ENCODE data around the gene ABCG2. TPM values are rescaled to one million over a fixed set of nuclear protein-coding genes. Genes with fewer than 3 reads are reported as not detected.
A peak's percentile ranks its signal among the peaks of the same experiment; 100 is the strongest.

ABCG2 gene
- polyA plus RNA-seq, 2 of the 4 experiments (the other 2 are of a cell fraction), result 27.9 to 55.3 TPM

DNA sequence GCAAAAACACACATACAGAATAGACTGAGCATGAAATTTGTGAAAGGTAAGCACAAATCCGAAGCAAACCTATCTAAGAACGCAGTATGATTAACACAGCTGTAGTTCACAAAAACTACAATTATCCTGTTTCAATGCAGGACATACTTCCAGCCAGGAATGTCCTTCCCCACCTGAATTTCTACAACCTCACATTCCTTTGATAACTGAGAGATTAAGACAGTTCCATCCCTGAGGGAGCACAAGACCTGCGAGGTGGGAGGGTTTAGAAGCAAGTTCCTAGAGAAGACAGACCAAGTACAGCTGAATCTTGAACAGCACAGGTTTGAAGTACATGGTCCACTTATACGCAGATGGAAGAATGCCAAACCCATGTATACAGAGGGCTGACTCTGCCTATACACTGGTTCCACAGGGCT, 10.6 kb downstream of the ABCG2 start:
- ATAC-seq, result peak; percentile 40 to 69; a peak in 3 of 6 replicates
- peak overlapping the region; percentile 65 for H3K4me2 ChIP-seq
- POLR2A ChIA-PET, result no interaction called here
- 5% methylated on average over 4 of the region's 4 CpGs for WGBS (ENCODE audit: missing lambda C conversion rate)
- H3K9me3 ChIP-seq, result no peaks in the 10 kb centered on the region
- DNase-seq (ENCODE audit: low read depth in 1 of 2, low spot score in 1 of 2), result peak in 1 of 2 experiments; percentile 30
- H3K4me3 ChIP-seq, result no peak overlapping the region
- peak overlapping the region; percentile 50 to 80 for H3K27ac ChIP-seq
- CTCF ChIA-PET, result no interaction called here
- TF ChIP-seq, protein P1, sequence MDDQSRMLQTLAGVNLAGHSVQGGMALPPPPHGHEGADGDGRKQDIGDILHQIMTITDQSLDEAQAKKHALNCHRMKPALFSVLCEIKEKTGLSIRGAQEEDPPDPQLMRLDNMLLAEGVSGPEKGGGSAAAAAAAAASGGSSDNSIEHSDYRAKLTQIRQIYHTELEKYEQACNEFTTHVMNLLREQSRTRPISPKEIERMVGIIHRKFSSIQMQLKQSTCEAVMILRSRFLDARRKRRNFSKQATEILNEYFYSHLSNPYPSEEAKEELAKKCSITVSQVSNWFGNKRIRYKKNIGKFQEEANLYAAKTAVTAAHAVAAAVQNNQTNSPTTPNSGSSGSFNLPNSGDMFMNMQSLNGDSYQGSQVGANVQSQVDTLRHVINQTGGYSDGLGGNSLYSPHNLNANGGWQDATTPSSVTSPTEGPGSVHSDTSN (IDR thresholded peaks at IDR 0.05), result no peak
- peak; percentile 67 for TF ChIP-seq MAFK (IDR thresholded peaks at IDR 0.05; ENCODE audit: partially characterized antibody)
- H3K4me1 ChIP-seq, result peaks cover 50% of the 10 kb centered on the region
- FAIRE-seq, result no peak

DNA sequence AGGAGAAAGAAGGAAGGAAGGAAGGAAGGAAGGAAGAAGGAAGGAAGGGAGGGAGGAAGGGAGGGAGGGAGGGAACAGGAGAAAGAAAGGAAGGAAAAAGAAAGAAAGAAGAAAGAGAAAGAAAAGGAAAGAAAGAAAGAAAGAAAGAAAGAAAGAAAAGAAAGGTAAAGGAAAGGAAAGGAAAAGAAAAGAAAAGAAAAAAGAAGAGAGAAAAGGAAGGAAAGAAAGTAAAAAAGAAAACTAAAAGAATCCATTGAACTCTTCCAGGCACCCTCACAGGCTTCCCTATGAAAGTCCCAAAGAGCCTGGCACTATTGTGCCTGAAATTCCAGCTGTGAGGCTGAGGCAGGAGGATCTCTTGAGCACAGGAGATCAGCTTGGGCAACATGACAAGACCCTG, 11.5 kb downstream of the ABCG2 start:
- POLR2A ChIA-PET, result no interaction called here
- peaks cover 59% of the 10 kb centered on the region for H3K4me1 ChIP-seq
- H3K4me3 ChIP-seq, result no peak overlapping the region
- H3K27ac ChIP-seq, result peak overlapping the region; percentile 50 to 80
- CTCF ChIA-PET, result no interaction called here
- ATAC-seq, result no peak
- H3K9me3 ChIP-seq, result no peaks in the 10 kb centered on the region
- TF ChIP-seq, protein P2, sequence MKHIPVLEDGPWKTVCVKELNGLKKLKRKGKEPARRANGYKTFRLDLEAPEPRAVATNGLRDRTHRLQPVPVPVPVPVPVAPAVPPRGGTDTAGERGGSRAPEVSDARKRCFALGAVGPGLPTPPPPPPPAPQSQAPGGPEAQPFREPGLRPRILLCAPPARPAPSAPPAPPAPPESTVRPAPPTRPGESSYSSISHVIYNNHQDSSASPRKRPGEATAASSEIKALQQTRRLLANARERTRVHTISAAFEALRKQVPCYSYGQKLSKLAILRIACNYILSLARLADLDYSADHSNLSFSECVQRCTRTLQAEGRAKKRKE (CRISPR knock-in tag; IDR thresholded peaks at IDR 0.05; ENCODE audit: low read depth), result no peak
- TF ChIP-seq KDM1A (IDR thresholded peaks at IDR 0.05; ENCODE audit: low read depth) (no peak), ZNF302 (CRISPR knock-in tag; IDR thresholded peaks at IDR 0.05) (no peak), MYC (IDR thresholded peaks at IDR 0.05; ENCODE audit: borderline replicate concordance, low read length) (no peak), KDM5A (IDR thresholded peaks at IDR 0.05) (no peak)
- TF ChIP-seq, protein P3, sequence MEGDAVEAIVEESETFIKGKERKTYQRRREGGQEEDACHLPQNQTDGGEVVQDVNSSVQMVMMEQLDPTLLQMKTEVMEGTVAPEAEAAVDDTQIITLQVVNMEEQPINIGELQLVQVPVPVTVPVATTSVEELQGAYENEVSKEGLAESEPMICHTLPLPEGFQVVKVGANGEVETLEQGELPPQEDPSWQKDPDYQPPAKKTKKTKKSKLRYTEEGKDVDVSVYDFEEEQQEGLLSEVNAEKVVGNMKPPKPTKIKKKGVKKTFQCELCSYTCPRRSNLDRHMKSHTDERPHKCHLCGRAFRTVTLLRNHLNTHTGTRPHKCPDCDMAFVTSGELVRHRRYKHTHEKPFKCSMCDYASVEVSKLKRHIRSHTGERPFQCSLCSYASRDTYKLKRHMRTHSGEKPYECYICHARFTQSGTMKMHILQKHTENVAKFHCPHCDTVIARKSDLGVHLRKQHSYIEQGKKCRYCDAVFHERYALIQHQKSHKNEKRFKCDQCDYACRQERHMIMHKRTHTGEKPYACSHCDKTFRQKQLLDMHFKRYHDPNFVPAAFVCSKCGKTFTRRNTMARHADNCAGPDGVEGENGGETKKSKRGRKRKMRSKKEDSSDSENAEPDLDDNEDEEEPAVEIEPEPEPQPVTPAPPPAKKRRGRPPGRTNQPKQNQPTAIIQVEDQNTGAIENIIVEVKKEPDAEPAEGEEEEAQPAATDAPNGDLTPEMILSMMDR (IDR thresholded peaks at IDR 0.05), result no peak
- TF ChIP-seq, protein P4, sequence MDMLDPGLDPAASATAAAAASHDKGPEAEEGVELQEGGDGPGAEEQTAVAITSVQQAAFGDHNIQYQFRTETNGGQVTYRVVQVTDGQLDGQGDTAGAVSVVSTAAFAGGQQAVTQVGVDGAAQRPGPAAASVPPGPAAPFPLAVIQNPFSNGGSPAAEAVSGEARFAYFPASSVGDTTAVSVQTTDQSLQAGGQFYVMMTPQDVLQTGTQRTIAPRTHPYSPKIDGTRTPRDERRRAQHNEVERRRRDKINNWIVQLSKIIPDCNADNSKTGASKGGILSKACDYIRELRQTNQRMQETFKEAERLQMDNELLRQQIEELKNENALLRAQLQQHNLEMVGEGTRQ (IDR thresholded peaks at IDR 0.05), result no peak
- TF ChIP-seq, protein P5, sequence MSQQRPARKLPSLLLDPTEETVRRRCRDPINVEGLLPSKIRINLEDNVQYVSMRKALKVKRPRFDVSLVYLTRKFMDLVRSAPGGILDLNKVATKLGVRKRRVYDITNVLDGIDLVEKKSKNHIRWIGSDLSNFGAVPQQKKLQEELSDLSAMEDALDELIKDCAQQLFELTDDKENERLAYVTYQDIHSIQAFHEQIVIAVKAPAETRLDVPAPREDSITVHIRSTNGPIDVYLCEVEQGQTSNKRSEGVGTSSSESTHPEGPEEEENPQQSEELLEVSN (IDR thresholded peaks at IDR 0.05; ENCODE audit: borderline replicate concordance, low read depth), result no peak
- FAIRE-seq, result no peak
- H3K4me2 ChIP-seq, result peak overlapping the region; percentile 65
- no peak for DNase-seq (ENCODE audit: low read depth in 1 of 2, low spot score in 1 of 2)

DNA sequence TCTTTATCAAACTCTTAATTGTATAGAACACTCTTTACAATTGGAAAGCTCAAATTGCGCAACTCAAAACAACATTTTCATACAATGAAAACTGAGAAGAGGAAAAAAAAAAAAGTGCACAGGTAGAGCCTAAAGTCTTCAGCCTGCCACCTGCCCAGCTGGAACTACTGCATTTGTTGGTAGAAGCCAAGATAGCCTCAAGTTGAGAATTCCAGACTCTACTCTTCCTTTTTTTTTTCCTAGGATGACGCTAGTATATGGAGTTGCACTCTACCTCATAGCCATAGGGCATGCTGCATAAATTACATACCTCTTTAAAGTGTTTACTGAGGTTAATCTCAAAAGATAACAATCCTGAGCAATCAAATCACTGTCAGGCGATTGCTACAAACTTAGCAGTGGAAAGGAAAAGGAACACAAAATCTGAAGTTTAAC, 13.6 kb downstream of the ABCG2 start:
- H3K4me2 ChIP-seq, result peak overlapping the region; percentile 76
- 24% methylated on average over 3 of the region's 3 CpGs for WGBS (ENCODE audit: missing lambda C conversion rate)
- CTCF ChIA-PET, result no interaction called here
- H3K9me3 ChIP-seq, result no peaks in the 10 kb centered on the region
- POLR2A ChIA-PET, result no interaction called here
- peak overlapping the region; percentile 49 to 81; a peak in 5 of 6 replicates for H3K27ac ChIP-seq
- peak in 1 of 2 experiments; percentile 42 for DNase-seq (ENCODE audit: low read depth in 1 of 2, low spot score in 1 of 2)
- FAIRE-seq, result no peak
- H3K4me1 ChIP-seq, result peaks cover 69% of the 10 kb centered on the region
- ATAC-seq, result peak in 1 of 2 experiments; percentile 53; a peak in 3 of 6 replicates
- H3K4me3 ChIP-seq, result no peak overlapping the region
- TF ChIP-seq JUN (IDR thresholded peaks at IDR 0.05), result no peak
- peak in 1 of 2 experiments; percentile 65; a peak in 2 of 4 replicates for TF ChIP-seq CEBPB (IDR thresholded peaks at IDR 0.05)
- TF ChIP-seq KDM5A (IDR thresholded peaks at IDR 0.05), result no peak
- no peak for TF ChIP-seq ZFP36 (IDR thresholded peaks at IDR 0.05; ENCODE audit: borderline replicate concordance, partially characterized antibody)
- no peak for TF ChIP-seq CBX2 (IDR thresholded peaks at IDR 0.05; ENCODE audit: borderline replicate concordance, low read depth)
- TF ChIP-seq POLR2A (IDR thresholded peaks at IDR 0.05; ENCODE audit: low read length), result no peak
- TF ChIP-seq HOXA7 (CRISPR knock-in tag; IDR thresholded peaks at IDR 0.05), result no peak
- TF ChIP-seq ZSCAN20 (CRISPR knock-in tag; IDR thresholded peaks at IDR 0.05), result no peak
- TF ChIP-seq, protein P5 (IDR thresholded peaks at IDR 0.05; ENCODE audit: borderline replicate concordance, low read depth), result no peak
- TF ChIP-seq, protein P3 (IDR thresholded peaks at IDR 0.05), result no peak
- no peak for TF ChIP-seq POLR2AphosphoS2 (conservative IDR thresholded peaks at IDR 0.05; ENCODE audit: low read length)
- TF ChIP-seq, protein P6, sequence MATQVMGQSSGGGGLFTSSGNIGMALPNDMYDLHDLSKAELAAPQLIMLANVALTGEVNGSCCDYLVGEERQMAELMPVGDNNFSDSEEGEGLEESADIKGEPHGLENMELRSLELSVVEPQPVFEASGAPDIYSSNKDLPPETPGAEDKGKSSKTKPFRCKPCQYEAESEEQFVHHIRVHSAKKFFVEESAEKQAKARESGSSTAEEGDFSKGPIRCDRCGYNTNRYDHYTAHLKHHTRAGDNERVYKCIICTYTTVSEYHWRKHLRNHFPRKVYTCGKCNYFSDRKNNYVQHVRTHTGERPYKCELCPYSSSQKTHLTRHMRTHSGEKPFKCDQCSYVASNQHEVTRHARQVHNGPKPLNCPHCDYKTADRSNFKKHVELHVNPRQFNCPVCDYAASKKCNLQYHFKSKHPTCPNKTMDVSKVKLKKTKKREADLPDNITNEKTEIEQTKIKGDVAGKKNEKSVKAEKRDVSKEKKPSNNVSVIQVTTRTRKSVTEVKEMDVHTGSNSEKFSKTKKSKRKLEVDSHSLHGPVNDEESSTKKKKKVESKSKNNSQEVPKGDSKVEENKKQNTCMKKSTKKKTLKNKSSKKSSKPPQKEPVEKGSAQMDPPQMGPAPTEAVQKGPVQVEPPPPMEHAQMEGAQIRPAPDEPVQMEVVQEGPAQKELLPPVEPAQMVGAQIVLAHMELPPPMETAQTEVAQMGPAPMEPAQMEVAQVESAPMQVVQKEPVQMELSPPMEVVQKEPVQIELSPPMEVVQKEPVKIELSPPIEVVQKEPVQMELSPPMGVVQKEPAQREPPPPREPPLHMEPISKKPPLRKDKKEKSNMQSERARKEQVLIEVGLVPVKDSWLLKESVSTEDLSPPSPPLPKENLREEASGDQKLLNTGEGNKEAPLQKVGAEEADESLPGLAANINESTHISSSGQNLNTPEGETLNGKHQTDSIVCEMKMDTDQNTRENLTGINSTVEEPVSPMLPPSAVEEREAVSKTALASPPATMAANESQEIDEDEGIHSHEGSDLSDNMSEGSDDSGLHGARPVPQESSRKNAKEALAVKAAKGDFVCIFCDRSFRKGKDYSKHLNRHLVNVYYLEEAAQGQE (IDR thresholded peaks at IDR 0.05), result no peak
- TF ChIP-seq FOXS1 (CRISPR knock-in tag; IDR thresholded peaks at IDR 0.05), result no peak

Data from A549 (cell line).